Measurements from ENCODE around the gene PTPRG. TPM values are rescaled to one million over a fixed set of nuclear protein-coding genes. Genes with fewer than 3 reads are reported as not detected.

The PTPRG gene
- total RNA-seq, 1 experiment from 2014 or later = 69.3 TPM

DNA sequence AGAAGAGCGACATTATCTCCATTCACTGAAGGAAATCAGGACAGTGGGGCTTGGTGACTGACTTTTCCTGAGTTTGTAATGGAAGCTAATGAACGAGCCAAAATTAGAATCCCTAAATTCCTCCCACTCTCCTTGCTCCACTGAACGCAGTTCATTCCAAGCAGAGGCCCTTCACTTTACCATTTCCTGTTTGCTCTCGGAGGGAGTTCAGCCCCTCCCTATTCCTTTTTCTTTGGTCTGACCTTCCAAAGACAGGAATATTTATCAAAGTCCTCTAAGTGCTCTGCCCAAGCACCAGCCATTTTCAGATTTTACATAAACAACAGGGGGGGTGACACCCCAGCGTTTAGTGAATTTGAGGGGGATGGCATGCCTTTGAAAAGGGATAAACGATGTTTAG is 24.0 kb upstream of the PTPRG start:
- Histone ChIP-seq H3K23ac (ENCODE audit: insufficient read length, low read depth, low read length) (no peak overlapping the region), H3K56ac (ENCODE audit: insufficient read length, low read depth, low read length) (no peak overlapping the region), H2AK5ac (ENCODE audit: insufficient read length, low read length) (no peak overlapping the region), H3K79me2 (ENCODE audit: insufficient read depth, low read length) (no peaks in the 10 kb centered on the region), H3K9ac (ENCODE audit: extremely low read depth, insufficient read length, low read length) (no peak overlapping the region), H3K4ac (ENCODE audit: low read depth, low read length) (no peak overlapping the region), H3K9me3 (ENCODE audit: control insufficient read depth, low read depth, low read length) (no peaks in the 10 kb centered on the region), H3K27me3 (ENCODE audit: insufficient read depth, low read length) (no peaks in the 10 kb centered on the region), H3K23me2 (ENCODE audit: insufficient read length, low read depth, low read length, poor library complexity, severe bottlenecking) (no peaks in the 10 kb centered on the region), H2BK5ac (ENCODE audit: insufficient read length, low read length) (no peak overlapping the region), H2BK120ac (ENCODE audit: low read depth, low read length, poor library complexity, severe bottlenecking) (peak overlapping the region; percentile 12), H3K14ac (ENCODE audit: insufficient read depth, low read length) (no peak overlapping the region), H3K18ac (ENCODE audit: insufficient read length, low read depth, low read length) (no peak overlapping the region), H2AFZ (ENCODE audit: low read length) (peak overlapping the region; percentile 88), H4K8ac (replicated peaks; ENCODE audit: insufficient read length, low read depth, low read length) (no peak overlapping the region), H3K4me2 (ENCODE audit: insufficient read depth, insufficient read length, low read length) (peak overlapping the region; percentile 66), H2BK15ac (ENCODE audit: low read depth, low read length) (no peak overlapping the region), H4K20me1 (ENCODE audit: control insufficient read depth, insufficient read depth, insufficient read length) (no peaks in the 10 kb centered on the region), H3T11ph (ENCODE audit: low read length) (no peak overlapping the region), H3K27ac (ENCODE audit: insufficient read length, low read depth, low read length) (peak overlapping the region; percentile 36), H2BK20ac (ENCODE audit: low read depth, low read length, poor library complexity, severe bottlenecking) (no peak overlapping the region), H4K5ac (ENCODE audit: insufficient read length, low read depth, low read length) (no peak overlapping the region), H4K91ac (ENCODE audit: insufficient read length, low read depth, low read length) (no peak overlapping the region), H2BK12ac (ENCODE audit: insufficient read length, low read depth, low read length) (no peak overlapping the region), H3K4me1 (ENCODE audit: insufficient read depth, low read length) (peaks cover 6% of the 10 kb centered on the region; the same call in 1 of the 2 replicates), H3K79me1 (ENCODE audit: insufficient read depth, low read depth, low read length, poor library complexity, severe bottlenecking) (no peaks in the 10 kb centered on the region)
- peak; percentile 52 for DNase-seq
- Mint-ChIP-seq H3K4me1 (peaks cover 28 to 39% of the 10 kb centered on the region in 2 experiments), H3K9me3 (no peaks in the 10 kb centered on the region), H3K27me3 (ENCODE audit: low read depth) (peaks cover 6% of the 10 kb centered on the region), H3K4me3 (peak overlapping the region; percentile 12 to 43; a peak in 4 of 5 replicates), H3K36me3 (ENCODE audit: insufficient read depth in 1 of 3, low read depth in 3 of 3) (no peaks in the 10 kb centered on the region), H3K27ac (peak overlapping the region; percentile 41 to 85 (median 56))
- WGBS (ENCODE audit: extremely low coverage, insufficient read length, low lambda C conversion rate) = no CpG with 5 or more reads among the region's 6 CpGs
- TF ChIP-seq, protein P1, sequence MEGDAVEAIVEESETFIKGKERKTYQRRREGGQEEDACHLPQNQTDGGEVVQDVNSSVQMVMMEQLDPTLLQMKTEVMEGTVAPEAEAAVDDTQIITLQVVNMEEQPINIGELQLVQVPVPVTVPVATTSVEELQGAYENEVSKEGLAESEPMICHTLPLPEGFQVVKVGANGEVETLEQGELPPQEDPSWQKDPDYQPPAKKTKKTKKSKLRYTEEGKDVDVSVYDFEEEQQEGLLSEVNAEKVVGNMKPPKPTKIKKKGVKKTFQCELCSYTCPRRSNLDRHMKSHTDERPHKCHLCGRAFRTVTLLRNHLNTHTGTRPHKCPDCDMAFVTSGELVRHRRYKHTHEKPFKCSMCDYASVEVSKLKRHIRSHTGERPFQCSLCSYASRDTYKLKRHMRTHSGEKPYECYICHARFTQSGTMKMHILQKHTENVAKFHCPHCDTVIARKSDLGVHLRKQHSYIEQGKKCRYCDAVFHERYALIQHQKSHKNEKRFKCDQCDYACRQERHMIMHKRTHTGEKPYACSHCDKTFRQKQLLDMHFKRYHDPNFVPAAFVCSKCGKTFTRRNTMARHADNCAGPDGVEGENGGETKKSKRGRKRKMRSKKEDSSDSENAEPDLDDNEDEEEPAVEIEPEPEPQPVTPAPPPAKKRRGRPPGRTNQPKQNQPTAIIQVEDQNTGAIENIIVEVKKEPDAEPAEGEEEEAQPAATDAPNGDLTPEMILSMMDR (conservative IDR thresholded peaks at IDR 0.05) = no peak
